Hepatocyte (in vitro differentiated cells): ENCODE measurements around the gene OGFOD2. TPM values are rescaled to one million over a fixed set of nuclear protein-coding genes. Genes with fewer than 3 reads are reported as not detected.

Experiments
- DNase-seq: peaks from one replicate; pipeline ENCODE4 v3.0.0-alpha.2; 2016; ENCODE audit warnings: low spot score
- H2AFZ ChIP-seq: fragments of 200-600 bp; sonication (generic); 2 replicates; pipeline ENCODE4 v1.6.0; 2016; ENCODE audit warnings: antibody characterized with exemption, mild to moderate bottlenecking
- H3K27ac ChIP-seq: fragments of 200-600 bp; sonication (generic); 2 replicates; pipeline ENCODE4 v1.5.1; 2016; ENCODE audit warnings: mild to moderate bottlenecking
- H3K27me3 ChIP-seq: fragments of 200-600 bp; sonication (generic); 2 replicates; pipeline ENCODE4 v1.6.1; 2016
- H3K36me3 ChIP-seq: fragments of 200-600 bp; sonication (generic); replicated peaks from 2 replicates; pipeline ENCODE4 v1.5.1; 2016; ENCODE audit warnings: low read depth; ENCODE audit not compliant: insufficient read depth
- H3K4me1 ChIP-seq: fragments of 200-600 bp; sonication (generic); 2 replicates; pipeline ENCODE4 v1.5.1; 2016; ENCODE audit warnings: mild to moderate bottlenecking, moderate library complexity; ENCODE audit not compliant: insufficient read depth
- H3K4me2 ChIP-seq: fragments of 200-600 bp; sonication (generic); 2 replicates; pipeline ENCODE4 v1.6.0; 2016
- H3K4me3 ChIP-seq: fragments of 200-600 bp; sonication (generic); 2 replicates; pipeline ENCODE4 v1.5.1; 2016; ENCODE audit warnings: mild to moderate bottlenecking
- H3K79me2 ChIP-seq: fragments of 200-600 bp; sonication (generic); 2 replicates; pipeline ENCODE4 v1.6.0; 2017; ENCODE audit warnings: mild to moderate bottlenecking
- H3K9me2 ChIP-seq: fragments of 200-600 bp; sonication (generic); replicated peaks from 2 replicates; pipeline ENCODE4 v1.6.0; 2017; ENCODE audit warnings: mild to moderate bottlenecking; ENCODE audit not compliant: insufficient read depth
- H3K9me3 ChIP-seq: fragments of 200-600 bp; sonication (generic); 2 replicates; pipeline ENCODE4 v1.5.1; 2016; ENCODE audit warnings: low read depth, mild to moderate bottlenecking
- H4K20me1 ChIP-seq: fragments of 200-600 bp; sonication (generic); 2 replicates; pipeline ENCODE4 v1.6.0; 2016; ENCODE audit warnings: mild to moderate bottlenecking; ENCODE audit not compliant: insufficient read depth, poor library complexity, severe bottlenecking
- EZH2 ChIP-seq: fragments of 200-600 bp; sonication (generic); IDR thresholded peaks from 2 replicates; pipeline ENCODE4 v1.6.1; 2016; ENCODE audit warnings: antibody characterized with exemption, mild to moderate bottlenecking, borderline replicate concordance
- EZH2phosphoT487 ChIP-seq: fragments of 200-600 bp; sonication (generic); IDR thresholded peaks from one replicate; pipeline ENCODE4 v1.6.1; 2018; ENCODE audit warnings: antibody characterized with exemption, mild to moderate bottlenecking, low read depth, moderate library complexity; ENCODE audit not compliant: unreplicated experiment, severe bottlenecking
- WGBS: methylation state at CpG from one replicate; pipeline ENCODE4 v1.1.6; 2016; ENCODE audit warnings: low lambda C conversion rate; ENCODE audit errors: missing lambda C conversion rate; 5-methylcytosine and 5-hydroxymethylcytosine counted together
- polyA plus RNA-seq: library from polyadenylated mRNA; unstranded; fragments of >200 nt; fragmentation: Nextera tagmentation; extraction: Ambion mirVana; gene quantifications from 2 replicates; pipeline ENCODE4 v1.2.1, GENCODE V29; 2016
- total RNA-seq: library from RNA; depleted of rRNA; stranded (reverse); fragments of >200 nt; gene quantifications from 2 replicates; pipeline ENCODE4 v1.2.3, GENCODE V29; 2014
- TF ChIP-seq, protein P1 (sequence below): fragments of 200-600 bp; sonication (generic); IDR thresholded peaks from 2 replicates; pipeline ENCODE4 v1.5.1; 2016; ENCODE audit warnings: antibody characterized with exemption, mild to moderate bottlenecking; ENCODE audit not compliant: poor library complexity

Gene OGFOD2
- total and polyA plus RNA-seq, 2 experiments from 2014 or later, result 11.4 to 26.5 TPM

DNA sequence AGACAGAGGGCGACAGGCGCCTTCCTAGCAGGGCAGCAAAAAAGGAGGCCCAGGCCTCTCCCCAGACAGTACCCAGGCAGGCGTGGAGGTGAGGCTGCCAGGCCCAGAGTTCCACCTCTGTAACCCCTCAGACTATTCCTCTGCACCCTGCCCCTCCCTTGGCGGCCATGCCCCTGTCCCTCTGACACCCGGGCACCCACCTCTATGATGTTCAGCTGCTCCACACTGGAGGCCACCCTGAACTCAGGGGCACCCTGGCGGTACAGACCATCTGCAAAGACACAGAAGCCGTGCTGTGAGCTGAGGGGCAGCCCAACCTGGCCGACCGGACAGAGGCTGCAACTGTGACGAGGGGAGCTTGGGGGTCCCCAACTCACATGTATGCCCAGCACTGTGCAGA, 25.5 kb downstream of the OGFOD2 start:
- no peak overlapping the region for H3K4me3 ChIP-seq
- WGBS, result 98% methylated on average over 10 of the region's 10 CpGs
- no peak overlapping the region for H3K4me2 ChIP-seq
- DNase-seq, result no peak
- no peaks in the 10 kb centered on the region for H3K27me3 ChIP-seq
- TF ChIP-seq EZH2, result no peak
- TF ChIP-seq EZH2phosphoT487, result no peak
- TF ChIP-seq, protein P1, sequence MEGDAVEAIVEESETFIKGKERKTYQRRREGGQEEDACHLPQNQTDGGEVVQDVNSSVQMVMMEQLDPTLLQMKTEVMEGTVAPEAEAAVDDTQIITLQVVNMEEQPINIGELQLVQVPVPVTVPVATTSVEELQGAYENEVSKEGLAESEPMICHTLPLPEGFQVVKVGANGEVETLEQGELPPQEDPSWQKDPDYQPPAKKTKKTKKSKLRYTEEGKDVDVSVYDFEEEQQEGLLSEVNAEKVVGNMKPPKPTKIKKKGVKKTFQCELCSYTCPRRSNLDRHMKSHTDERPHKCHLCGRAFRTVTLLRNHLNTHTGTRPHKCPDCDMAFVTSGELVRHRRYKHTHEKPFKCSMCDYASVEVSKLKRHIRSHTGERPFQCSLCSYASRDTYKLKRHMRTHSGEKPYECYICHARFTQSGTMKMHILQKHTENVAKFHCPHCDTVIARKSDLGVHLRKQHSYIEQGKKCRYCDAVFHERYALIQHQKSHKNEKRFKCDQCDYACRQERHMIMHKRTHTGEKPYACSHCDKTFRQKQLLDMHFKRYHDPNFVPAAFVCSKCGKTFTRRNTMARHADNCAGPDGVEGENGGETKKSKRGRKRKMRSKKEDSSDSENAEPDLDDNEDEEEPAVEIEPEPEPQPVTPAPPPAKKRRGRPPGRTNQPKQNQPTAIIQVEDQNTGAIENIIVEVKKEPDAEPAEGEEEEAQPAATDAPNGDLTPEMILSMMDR, result no peak
- H3K27ac ChIP-seq, result no peak overlapping the region
- H4K20me1 ChIP-seq, result no peaks in the 10 kb centered on the region
- no peaks in the 10 kb centered on the region for H3K79me2 ChIP-seq
- H3K9me2 ChIP-seq, result no peaks in the 10 kb centered on the region
- H3K4me1 ChIP-seq, result no peaks in the 10 kb centered on the region
- no peaks in the 10 kb centered on the region for H3K9me3 ChIP-seq
- H2AFZ ChIP-seq, result no peak overlapping the region
- H3K36me3 ChIP-seq, result no peaks in the 10 kb centered on the region

DNA sequence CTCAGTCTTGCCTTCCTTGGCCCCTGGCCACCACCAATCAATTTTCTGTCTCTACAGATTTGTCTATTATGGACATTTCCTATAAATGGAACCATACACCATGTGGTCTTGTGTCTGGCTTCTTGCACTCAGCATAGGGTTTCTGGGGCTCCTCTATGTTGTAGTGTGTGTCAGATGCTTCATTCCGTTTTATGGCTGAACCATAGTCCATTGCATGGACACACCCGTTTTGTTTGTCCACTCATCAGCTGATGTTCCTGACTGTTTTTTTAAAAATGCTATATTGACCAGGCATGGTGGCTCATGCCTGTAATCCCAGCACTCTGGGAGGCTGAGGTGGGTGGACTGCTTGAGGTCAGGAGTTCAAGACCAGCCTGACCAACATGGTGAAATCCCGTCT, 26.4 kb downstream of the OGFOD2 start:
- Histone ChIP-seq H3K36me3 (no peaks in the 10 kb centered on the region), H3K79me2 (no peaks in the 10 kb centered on the region), H3K4me2 (no peak overlapping the region), H3K9me3 (no peaks in the 10 kb centered on the region), H3K4me1 (no peaks in the 10 kb centered on the region), H3K4me3 (no peak overlapping the region), H3K27me3 (no peaks in the 10 kb centered on the region), H3K27ac (no peak overlapping the region), H4K20me1 (no peaks in the 10 kb centered on the region), H3K9me2 (no peaks in the 10 kb centered on the region), H2AFZ (no peak overlapping the region)
- 92% methylated on average over 3 of the region's 3 CpGs for WGBS
- no peak for DNase-seq
- TF ChIP-seq EZH2, result no peak
- TF ChIP-seq, protein P1, result no peak
- no peak for TF ChIP-seq EZH2phosphoT487

DNA sequence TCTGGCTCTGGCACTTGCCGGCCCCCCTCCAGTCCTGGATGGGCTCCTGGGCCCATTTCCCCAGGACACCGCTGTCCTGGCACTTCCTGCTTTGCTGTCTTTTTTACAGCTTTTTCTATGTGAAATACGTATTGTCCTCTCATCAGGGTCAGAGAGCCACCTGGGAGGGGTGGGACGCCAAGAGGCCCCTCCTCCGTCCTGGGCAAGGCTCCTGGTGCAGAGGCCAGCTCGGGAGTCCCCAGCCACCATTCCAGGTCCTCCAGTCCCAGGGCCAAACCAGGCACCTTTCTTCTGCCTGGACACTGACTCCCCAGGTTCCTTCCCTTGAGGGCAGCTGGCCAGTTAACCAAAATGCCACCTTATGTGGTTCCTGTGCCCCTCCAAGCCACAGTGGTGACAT, 28.2 kb downstream of the OGFOD2 start:
- TF ChIP-seq, protein P1, result no peak
- TF ChIP-seq EZH2phosphoT487 (no peak), EZH2 (no peak)

DNA sequence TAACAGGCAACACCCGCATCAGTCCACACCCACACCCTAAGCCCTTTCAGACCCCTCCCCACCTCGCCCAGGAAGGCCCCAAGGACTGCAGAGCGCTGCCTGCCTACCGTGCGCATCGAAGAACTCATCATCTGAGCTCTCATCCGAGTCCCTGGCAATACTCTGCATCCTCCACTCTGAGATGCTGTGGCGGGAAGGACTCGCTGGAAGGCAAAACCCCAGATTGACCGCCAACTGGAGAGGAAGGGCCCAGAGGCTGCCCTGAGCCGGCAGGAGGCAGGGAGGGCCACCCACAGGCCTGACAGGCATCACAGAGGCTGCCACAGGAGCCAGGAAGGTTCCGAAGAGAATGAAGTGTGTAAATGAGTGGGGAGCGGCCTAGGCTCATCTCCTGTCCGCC, 29.2 kb downstream of the OGFOD2 start:
- no peaks in the 10 kb centered on the region for H3K9me3 ChIP-seq
- H3K4me3 ChIP-seq, result no peak overlapping the region
- WGBS, result 91% methylated on average over 14 of the region's 14 CpGs

More for the DNA sequence above, 28.2 kb downstream of the OGFOD2 start:
- no peak overlapping the region for H2AFZ ChIP-seq
- H3K79me2 ChIP-seq, result no peaks in the 10 kb centered on the region
- no peak for DNase-seq
- no peak overlapping the region for H3K27ac ChIP-seq
- WGBS, result 77% methylated on average over 6 of the region's 6 CpGs
- H4K20me1 ChIP-seq, result no peaks in the 10 kb centered on the region
- no peak overlapping the region for H3K4me3 ChIP-seq
- no peaks in the 10 kb centered on the region for H3K9me2 ChIP-seq
- no peaks in the 10 kb centered on the region for H3K27me3 ChIP-seq
- H3K9me3 ChIP-seq, result no peaks in the 10 kb centered on the region
- H3K4me1 ChIP-seq, result no peaks in the 10 kb centered on the region
- H3K4me2 ChIP-seq, result no peak overlapping the region
- H3K36me3 ChIP-seq, result no peaks in the 10 kb centered on the region

More for the DNA sequence above, 29.2 kb downstream of the OGFOD2 start:
- no peak for DNase-seq
- Histone ChIP-seq H3K27me3 (no peaks in the 10 kb centered on the region), H3K4me1 (no peaks in the 10 kb centered on the region), H2AFZ (no peak overlapping the region), H3K79me2 (no peaks in the 10 kb centered on the region), H3K27ac (no peak overlapping the region), H3K9me2 (no peaks in the 10 kb centered on the region), H3K36me3 (no peaks in the 10 kb centered on the region), H4K20me1 (no peaks in the 10 kb centered on the region), H3K4me2 (no peak overlapping the region)
- TF ChIP-seq, protein P1, result no peak
- TF ChIP-seq EZH2 (no peak), EZH2phosphoT487 (no peak)
